IPS DF 19.7 (cell line): Measurements from ENCODE around the gene CLTCL1.
"Not testable (repeated sequence)": the region's sequence is repeated elsewhere in the genome, so short reads cannot be mapped to it uniquely, and the experiment has no call there.

Experiments
- DNase-seq: peaks from one replicate; pipeline ENCODE4 v3.0.0-alpha.2; 2013; ENCODE audit warnings: low read depth, low spot score

The CLTCL1 gene

DNA sequence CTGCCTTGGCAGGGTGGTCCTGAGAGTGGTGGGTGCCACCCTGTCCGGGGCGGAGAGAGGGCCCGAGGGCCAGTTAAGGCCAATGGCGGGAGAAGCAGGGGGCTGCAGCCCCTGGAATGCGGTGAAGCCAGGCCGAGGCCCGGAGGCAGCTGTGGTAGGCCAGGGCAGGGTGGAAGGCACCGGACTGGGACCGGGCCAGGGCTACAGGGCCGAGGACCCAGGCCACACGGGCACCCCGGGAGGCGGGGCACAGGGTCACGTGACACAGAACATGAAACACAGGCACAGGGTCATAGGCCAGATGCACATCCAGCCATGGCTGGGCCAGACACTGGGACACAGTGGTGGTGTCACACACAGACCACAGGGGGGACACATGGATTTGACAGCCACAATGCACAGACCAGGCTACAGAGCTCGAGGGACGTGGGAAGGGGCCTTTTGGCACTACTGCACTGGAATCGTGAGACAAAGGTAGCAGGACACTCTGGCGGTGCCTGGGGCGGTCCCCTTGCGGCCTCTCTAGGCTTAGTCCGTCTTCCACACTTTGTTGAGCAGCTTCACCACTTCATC lies 115.8 kb downstream of the CLTCL1 start:
- no peak for DNase-seq

DNA sequence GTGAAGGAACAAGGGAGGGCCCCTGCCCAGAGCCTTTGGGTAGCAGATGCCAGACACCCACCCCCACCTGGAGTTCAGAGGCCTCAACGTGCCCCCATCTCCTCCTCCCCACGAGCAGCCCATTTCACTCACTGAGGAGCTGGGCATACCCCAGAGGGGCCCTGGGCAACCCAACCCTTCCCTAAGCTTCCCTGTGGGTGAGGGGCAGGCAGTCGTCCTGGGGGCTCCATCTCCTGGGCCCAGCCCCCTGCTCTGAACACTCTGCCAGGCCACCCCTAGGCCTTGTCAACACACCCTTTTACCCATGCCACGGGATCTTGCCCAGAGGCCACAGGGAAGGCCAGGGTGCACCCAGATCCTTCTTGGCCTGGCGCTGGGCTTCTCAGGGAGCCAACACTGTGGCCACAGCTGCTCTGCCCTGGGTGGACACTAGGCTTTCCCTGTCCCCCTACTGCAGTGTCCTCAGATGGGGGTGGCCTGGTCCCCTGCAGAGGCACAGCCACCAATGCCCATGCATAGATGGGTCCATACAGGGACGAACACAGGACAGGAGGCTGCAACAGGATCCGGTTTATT lies 116.4 kb downstream of the CLTCL1 start:
- no peak for DNase-seq

DNA sequence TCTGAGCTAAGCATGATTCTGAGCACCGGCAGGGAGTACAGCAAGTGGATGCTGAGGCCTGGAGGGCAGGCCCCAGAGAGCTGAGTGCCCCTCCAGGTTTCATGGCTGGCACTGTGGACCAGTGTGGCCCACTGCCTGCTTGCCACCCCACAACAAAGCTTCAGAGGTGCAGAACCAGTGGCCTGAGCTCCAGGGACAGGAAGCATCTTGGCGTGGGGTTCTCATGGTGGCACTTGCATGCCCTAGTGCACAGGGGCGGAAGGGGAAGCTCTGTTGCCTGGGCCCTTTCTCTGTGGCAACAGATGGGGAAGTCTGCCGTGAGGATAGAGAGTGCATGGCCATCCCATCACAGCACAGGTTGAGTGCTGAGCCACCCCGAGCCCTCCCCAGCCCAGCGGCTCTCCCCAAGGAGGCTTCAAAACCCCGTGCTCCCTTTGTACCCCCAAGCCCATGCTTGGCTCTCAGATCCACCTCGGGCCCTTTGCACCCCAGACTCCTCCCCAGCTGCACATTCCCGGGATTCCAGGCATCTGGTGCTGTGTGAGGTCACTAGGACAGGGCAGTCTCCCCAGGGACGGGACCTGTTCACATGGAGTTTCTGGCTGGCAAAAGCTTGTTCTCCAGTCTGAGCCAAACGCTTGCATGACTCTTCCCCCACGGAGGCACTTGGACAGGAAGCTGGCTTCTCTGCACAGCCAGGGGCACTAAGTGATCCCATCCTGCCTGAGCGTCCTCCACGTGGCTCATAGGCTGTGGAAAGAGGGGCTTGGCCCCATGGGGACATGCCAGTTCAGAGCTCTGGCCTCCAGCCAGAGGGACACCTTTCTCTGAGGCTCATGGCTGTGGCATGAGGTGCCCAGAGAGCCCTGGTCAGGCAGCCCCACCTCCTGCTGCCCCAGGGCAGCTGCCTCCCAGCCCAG lies 117.2 kb downstream of the CLTCL1 start:
- DNase-seq, result no peak

DNA sequence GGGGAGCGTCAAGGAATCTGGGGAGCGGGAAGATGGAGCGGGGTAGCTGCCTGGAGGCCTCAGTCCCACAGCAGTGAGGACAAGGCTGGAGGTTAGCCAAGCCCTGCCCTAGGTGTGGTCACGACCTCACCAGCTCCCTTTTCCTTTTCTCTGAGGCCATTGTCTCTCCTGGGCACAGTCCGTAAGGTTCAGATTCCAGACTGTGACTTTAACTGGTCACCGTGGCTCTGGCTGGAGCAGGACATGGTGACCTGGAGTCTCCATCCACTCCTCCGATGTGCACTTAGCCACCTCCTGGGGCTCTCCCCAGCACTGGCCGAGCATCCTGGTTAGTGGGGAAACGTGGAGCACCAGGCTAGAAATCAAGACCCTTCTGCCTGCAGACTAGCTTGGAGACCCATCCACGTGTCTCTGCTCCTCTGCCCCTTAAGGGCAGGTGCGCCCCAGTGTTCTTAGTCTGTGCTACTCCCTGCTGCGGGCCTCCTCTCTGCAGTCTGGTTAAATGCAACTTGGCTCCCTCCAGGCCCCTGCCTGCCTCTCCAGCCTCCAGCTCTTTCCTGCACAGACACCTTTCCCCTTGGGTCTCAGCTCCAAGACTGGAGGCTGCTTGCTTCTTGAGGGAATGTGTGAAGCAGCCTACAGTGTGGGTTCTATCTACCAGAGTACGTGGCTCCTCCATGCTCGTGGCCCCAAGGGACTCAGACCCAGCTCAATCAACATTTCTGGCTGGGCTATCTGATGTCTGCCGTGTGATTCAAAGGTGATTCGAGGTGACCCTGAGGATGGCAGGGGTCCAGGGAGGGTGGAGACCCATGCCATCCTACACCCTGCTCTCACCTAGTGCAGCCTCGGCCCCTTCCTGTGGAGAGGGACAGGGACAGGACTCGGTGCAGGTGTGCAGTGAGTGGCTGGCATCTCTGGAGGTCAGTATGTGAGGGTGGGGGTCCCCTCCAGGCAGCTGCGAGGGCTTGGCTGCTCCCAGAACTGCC lies 118.2 kb downstream of the CLTCL1 start:
- DNase-seq, result no peak

DNA sequence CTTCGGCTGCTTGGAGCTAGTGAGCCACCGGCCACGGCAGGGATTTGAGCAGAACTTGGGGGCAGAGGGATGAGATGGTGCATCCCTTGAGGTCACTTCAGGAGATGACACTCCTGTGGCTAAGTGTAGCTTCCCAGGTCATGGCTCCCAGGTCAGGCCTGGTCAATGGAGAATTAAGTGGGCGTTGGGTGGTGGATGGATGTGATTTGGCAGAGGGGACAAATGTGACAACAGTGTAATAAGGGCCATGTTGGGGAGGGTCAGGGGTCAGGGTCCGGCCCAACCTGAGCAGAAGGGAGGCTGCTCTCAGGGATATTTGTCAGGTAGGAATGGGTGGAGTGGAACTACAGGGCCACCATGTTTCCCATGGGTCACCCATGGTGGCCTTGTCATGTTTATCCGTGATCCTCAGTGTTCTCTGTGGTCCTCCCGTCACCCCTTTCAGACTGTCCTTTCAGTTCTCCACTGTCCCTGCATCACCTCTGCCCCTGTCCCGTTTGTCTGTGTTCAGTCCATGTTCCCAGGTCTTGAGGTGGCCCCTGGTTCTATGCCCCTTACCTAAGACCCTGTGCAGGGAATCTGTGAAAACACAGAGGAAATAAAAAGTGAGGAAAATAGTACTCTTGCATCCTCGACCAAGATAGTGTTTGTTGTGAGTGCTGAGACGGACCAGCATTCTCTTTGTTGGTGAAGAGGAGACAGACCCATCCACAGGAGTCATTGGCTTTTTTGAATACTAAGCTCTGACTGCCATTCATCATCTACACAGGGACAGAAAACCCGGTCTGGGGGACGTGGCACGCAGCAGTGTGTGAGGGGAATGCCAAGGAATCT lies 119.1 kb downstream of the CLTCL1 start:
- DNase-seq, result no peak

DNA sequence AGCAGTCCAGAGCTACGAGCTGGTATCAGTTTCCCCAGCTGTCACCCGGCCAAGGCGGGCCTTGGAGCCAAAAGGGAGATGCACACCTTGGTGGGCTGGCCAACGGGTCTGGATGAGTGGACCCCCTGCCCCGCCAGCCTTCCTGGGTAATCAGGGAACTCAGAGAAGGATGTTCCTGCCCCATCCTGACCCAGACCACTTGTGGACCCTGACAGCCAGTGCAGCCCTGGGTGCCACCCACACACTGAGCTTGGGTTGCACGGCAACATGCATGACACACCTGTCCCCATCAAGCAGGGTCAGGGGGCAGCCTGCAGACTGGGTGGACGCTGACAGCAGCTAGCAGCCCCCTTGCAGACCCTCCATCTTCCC lies 121.6 kb downstream of the CLTCL1 start:
- DNase-seq, result no peak

DNA sequence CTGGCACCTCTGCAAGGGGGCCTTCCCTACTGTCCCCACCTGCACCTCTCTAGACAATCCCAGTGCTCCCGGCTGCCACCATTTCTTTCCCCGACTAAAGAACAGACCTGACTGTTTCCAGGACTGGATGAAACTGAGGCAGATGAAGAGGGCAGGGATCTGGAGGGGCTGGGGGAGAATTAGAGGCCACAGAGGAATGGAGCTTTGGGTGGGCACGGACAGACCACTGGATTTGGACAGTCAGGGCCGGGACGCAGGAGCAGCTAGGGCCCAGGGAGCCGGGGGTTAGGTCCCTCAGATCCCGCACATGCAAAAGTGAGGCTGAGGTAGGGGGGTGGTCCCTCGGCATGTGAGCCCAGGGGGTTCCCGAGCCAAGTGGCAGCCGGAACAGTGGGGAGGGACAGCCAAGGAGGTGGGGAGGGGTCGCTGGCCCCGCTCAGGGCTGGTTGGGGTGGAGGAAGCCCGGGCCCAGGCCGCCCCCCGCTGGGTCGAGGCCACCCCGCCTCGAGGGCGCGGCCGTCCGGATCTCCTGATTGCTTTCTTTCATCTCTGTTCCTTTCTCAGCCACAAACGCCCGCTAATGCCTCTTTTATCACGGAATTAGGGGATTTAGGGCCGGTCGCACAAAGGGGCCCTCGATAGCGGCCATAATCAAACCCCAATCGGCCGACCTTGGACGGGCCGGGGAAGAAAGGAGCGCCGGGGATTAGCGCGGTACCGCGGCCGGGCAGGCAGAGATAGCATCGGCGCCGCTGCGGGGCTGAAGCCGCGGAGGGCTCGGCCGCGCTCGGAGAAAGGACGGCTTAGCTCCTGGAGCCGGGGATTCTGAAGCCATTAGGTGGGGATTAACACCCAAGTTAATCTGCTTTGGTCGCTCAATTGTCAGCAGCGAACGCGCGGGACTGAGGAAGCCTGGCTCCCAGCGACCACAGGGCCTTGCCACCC lies 122.2 kb downstream of the CLTCL1 start:
- no peak for DNase-seq

DNA sequence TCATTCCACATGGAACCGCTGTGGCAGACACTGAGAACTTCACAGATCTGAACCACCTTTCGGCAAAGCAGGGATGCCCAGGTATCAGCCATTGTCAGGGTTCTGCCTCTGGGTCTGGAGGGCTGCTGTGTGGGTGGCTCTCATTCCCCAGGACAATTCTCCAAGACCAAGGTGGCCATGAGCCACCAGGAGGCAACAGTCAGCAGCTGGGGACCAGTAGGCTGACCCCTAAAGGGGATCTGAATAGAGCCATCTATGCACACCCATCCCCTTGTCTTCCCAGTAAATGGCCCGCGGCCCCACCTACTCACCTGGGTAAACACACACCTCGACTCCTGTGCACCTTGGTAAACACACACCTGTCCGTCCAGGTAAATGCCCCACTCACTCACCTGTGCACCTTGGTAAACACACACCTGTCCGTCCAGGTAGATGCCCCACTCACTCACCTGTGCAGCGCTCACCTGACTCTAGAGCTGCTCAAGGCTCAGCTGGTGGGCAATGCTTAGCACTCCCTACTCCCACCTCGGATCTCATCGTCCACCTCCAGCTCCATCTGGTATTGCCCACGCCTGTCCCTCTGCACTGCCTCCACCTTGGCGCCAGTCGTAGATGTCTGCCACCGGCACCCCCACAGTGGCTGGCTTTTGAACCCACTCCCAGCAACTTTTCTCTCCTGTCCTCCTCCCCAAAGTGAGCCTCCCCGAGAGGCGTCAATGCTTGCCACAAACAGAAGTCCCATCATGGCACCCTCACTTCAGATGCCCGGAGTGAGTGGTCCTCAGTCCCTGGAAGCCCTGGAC lies 123.2 kb downstream of the CLTCL1 start:
- no peak for DNase-seq

DNA sequence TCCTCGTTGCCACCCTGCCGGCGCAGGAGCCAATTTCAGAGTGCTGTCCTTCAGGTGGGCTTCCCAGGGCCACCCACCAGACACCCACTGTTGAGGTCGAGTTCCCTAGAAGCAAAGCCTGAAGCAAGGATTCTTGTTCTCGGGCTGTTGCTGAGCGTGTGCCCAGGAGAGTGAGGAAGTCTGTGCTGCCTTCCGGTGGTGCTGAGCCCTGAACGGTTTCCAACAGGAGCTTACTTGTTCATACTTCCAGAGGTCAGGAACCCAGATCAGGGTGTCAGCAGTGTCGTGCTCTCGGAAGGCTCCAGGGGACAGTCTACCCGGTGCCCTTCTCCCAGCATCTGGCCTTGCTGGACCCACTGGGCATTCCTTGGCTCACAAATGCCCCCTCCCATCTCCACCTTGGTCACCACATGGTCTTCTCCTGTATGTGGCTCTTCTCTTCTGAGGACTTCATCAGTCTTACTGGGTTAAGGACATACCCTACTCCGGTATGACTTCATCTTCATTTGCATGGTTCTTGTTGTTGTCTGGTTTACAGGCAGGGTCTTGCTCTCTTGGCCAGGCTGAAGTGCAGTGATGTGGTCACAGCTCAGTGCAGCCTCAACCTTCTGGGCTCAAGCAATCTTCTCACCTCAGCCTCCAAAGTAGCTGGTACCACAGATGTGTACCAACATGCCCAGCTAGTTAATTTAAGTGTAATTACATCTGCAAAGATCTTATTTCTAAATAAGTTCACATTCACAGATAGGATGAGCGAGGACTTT lies 124.2 kb downstream of the CLTCL1 start:
- DNase-seq, result no peak

DNA sequence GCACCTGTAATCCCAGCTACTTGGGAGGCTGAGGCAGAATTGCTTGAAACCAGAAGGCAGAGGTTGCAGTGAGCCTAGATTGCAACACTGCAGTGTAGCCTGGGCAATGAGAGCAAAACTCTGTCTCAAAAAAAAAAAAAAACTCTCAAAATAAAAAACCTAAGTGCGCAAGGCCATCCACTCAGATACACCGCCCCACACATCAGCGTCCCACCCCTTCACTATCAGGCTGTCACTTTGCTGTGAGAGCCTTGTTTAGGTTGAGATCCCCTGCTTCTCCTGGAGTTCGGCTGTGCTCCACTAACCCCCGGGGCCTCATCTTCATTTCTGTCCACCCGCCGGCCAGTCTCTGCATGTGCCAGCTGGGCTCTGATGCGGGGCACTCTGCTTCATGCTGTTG lies 125.1 kb downstream of the CLTCL1 start:
- no peak for DNase-seq

DNA sequence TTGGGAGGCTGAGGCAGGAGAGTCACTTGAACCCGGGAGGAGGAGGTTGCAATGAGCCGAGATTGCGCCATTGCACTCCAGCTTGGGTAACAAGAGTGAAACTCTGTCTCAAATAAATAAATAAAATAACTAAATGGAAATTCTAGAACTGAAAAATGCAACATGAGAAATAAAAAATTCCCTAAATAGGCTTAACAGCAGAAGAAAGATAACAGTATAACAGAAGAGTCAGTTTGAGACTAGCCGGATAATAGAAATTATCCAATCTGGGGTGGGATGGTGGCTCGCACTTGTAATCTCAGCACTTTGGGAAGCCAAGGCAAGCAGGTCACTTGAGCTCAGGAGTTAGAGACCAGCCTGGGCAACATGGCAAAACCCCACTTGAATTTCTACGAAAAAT lies 127.1 kb downstream of the CLTCL1 start:
- DNase-seq, result no peak

DNA sequence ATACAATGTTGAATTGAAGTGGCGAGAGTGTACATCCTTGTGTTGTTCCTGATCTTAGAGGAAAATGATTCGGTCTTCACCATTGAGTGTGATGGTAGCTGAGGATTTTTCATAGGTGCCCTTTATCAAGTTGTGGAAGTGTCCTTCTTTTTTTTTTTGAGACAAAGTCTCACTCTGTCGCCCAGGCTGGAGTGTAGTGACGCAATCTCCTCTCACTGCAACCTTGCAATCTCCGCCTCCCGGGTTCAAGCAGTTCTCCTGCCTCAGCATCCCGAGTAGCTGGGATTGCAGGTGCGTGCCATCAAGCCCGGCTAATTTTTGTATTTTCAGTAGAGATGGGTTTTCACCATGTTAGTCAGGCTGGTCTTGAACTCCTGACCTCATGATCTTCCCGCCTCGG lies 132.9 kb downstream of the CLTCL1 start:
- not testable (repeated sequence) for DNase-seq

DNA sequence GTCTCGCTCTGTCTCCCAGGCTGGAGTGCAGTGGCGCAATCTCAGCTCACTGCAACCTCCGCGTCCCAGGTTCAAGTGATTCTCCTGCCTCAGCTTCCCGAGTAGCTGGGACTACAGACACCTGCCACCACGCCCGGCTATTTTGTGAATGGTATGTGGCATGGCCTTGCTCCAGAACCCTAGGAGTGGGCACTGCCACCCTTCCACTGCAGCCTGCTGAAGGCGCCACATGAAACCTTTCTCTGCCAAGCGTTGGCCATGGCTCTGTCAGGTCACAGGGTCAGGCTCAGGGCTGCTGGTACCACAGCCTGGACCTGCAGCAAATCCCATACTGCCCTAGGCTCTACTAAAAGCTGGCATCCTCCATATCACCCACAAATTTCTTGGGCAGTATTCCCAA lies 135.4 kb downstream of the CLTCL1 start:
- not testable (repeated sequence) for DNase-seq

DNA sequence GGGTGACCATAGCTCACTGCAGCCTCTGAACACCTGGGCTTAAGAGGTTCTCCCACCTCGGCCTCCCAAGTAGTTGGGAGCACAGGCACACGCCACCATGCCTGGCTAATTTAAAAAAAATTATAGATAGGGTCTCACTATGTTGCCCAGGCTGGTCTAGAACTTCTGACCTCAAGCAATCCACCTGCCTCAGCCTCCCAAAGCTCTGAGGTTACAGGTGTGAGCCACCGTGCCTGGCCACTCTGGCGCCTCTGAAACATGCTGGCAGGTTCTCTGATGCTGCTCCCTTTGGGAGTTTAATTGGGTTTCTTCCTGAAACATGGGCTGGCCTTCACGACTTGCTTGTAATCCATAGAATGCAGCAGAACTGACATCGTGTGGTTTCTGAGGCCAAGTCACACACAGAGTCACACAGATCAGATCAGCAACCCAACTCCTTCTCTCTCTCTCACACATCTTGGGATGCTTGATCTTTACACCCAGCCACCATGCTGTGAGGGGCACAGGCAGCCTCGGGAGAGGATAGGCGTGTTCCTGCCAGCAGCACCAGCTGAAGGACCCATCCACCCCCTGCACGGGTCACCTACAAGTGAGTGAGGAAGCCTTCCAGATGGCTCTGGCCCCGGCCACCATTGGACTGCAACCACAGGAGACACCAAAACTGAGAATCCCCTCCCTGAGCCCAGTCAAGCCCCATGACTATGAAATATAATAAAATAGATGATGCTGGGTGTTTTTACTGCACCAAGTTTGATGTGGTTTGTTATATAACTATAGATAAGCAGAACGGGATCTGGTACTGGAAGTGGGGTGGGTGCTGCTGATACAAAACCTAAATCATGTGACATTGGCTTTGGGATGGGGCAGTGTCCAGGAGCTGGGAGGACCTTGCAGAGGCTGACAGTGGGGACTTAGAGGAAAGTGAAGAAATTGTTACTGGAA lies 138.3 kb downstream of the CLTCL1 start:
- no peak for DNase-seq

DNA sequence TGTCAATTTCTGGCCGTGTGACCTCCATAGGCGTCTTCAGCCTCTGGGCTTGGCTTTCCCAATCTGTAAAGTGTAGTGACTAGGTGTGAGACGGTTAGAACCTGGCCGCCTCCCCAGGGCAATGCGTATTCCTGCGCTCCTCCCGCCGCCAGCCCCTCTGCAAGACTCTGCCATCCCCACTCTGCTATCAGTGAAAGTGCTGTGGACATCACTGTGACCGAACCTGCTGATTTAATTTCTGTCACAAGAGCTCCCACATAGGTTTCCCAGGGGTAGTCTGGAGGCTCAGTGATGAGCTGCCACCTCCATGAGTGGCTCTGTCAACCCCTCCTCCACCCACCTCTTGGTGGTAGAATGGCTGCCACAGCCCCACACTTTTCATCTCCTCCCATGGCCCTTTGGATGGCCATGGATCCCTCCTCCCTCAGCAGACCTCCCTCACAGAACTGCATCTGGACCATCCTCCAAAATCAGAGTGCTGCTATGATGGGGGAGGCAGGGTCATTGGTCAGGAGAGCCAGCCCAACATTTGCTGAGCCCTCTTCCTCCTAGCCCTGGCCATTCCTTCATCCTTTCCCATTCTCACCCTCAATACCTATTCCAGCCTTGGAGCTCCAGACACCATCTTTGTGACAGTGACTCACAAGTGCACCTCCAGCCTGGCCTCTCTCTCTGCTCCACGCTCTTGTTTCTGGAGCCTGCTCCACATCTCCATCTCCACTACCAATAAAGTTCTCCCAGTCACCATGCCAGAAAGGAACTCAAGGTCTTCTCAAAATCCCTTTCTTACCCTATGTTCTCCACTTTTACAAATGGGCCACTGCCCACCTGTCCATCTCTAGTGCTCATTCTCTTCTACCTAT lies 140.0 kb downstream of the CLTCL1 start:
- DNase-seq, result no peak
